ENCODE results near the gene PUM1. TPM values are rescaled to one million over a fixed set of nuclear protein-coding genes. Genes with fewer than 3 reads are reported as not detected.
"Not testable (repeated sequence)": the region's sequence is repeated elsewhere in the genome, so short reads cannot be mapped to it uniquely, and the experiment has no call there.

The PUM1 gene
- total RNA-seq, 1 experiment from 2014 or later = 50.3 TPM

DNA sequence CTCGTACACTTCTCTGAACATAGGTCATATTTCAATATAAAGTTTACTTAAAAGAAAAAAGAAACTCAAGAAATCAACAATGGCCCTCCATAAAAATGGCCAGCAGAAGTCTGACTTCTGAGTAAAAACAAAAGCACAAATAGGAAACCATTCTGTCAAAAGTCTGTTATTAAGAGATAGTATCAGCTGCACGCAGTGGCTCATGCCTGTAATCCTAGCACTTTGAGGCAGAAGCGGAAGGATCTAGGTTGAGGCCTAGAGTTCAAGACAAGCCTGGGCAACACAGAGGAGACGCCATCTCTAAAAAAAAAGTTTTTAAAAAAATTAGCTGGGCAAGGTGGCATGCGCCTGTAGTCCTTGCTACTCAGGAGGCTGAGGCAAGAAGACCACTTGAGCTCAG is 67.3 kb downstream of the PUM1 start:
- DNase-seq (ENCODE audit: low read depth) = no peak

DNA sequence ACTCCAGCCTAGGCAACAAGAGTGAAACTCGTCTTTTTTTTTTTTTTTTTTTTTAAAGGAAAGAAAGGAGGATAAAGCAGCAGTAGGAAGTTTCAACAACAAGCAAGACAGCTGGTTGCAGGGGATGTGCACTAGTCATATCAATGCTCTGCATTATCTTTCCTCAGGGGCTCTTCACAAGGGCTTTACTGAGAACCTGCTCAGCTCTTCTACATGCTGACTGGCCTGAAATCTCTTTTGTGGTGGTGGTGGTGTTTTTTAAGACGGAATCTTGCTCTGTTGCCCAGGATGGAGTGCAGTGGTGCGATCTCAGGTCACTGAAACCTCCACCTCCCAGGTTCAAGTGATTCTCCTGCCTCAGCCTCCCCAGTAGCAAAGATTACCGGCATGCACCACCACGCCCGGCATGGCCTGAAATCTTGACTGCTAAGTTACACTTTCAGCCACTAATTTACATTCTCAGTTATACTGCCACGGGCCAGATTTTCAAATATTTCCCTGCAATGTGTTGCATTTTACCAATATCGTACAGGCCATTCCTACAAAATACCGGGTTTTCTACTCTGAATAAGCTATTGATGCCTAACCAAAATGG is 68.0 kb downstream of the PUM1 start:
- DNase-seq (ENCODE audit: low read depth) = no peak

DNA sequence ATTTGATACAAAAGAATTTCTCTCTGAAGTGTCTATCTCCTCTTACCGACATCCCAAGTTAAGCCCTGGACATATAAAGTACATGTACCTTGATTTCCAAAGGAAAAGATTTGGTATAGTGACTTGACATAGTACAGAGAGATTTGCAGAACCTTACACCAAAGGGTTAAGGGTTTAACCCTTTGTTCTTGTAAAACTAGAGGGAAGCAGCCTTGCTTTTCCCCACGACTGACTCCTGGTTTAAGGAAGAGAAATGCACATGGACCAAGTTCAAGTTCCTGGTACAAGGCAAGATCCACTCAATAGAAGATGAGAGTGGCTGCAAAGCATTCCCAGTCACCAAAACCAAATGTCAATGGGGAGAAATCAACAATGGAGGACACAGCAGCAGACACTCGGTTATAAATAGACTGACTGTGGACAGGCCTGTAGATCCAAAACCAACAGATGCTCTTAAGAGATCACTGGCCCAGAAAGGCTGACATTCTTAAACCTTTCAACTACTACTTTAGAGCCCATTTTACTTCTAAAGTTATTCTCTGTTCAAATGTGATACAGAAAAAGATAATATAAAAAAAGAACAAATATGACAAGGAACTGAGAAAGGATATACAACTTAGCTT is 69.4 kb downstream of the PUM1 start:
- DNase-seq (ENCODE audit: low read depth) = no peak

DNA sequence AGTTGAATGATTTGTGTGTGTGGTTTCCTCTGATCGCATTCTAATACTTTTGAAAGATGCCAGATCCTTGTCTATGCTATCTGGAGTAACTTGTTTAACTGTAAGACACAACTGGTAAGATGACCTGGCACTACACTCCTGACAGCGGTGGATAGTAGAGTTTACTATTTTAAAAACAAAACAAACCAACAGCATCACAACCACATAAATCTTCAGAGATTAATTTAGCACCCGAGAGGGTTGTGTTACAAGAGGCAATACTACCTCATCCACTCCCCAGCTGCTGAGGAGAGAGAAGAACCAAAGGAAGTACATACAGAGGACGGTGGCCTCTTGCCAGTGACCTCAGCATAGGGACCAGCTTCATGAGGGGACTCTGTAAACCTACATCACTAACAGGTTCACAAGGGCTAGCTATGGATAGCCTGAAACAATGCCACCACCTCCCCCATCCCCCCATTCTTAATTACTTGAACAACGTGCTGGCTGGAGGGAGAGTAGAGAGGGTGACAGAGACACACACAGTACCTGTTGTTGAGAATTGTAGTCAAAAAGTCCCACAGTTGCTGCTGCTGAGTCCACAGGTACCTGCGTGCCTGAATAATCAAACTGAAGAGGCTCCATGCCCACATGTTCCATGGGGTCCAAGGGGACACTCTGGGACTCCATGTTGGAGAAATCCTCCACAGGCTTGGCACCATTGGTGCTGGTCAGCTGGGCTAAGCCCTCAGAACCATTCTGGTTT is 73.5 kb downstream of the PUM1 start:
- DNase-seq (ENCODE audit: low read depth) = peak; percentile 31

- DNase-seq (ENCODE audit: low read depth) = no peak
Measured at GRCh38 chr1:30990591-30990990, 74.9 kb downstream of the PUM1 start.

DNA sequence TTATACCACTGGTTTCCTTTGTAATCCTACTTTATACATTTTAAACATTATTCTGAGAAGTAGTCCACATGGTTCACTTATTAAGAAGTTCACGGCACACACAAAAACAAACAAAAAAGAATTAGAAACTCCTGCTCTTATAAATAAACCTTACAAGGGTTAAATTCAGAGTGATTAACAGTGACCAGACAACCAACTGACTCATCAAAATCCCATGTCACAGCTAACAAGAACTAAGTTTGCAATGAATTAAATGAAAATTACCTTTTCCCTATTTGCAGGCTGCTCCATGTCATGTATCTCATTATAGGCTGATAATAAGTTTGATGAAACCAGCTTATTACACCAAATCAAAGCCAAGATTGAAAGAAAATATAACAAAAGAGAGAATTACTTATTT is 77.5 kb downstream of the PUM1 start:
- DNase-seq (ENCODE audit: low read depth) = peak; percentile 34

GRCh38 chr1:30986755-30987154 is 78.8 kb downstream of the PUM1 start:
- no peak for DNase-seq (ENCODE audit: low read depth)

GRCh38 chr1:30984991-30985503 is 80.5 kb downstream of the PUM1 start:
- no peak for DNase-seq (ENCODE audit: low read depth)

GRCh38 chr1:30984165-30984889 is 81.2 kb downstream of the PUM1 start:
- DNase-seq (ENCODE audit: low read depth) = no peak

DNA sequence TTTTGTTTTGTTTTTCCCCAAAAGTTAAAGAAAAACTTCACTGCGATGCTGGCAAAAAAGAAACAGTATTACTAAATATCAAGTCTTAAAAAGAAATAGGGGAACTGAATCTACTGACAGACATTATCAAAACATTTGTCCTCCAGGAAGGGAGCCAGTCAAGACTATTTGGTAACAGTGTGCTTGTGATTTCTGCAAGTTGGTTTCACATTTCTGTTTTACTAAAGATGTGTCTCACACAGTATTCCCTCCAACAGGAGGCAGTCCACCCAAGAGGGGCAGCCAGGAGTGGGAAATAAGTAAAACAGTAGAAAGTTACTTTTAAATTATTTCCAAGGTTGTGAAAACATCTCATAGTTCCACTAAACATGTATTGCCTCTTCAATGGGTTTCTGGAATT is 82.6 kb downstream of the PUM1 start:
- peak; percentile 28 for DNase-seq (ENCODE audit: low read depth)

DNA sequence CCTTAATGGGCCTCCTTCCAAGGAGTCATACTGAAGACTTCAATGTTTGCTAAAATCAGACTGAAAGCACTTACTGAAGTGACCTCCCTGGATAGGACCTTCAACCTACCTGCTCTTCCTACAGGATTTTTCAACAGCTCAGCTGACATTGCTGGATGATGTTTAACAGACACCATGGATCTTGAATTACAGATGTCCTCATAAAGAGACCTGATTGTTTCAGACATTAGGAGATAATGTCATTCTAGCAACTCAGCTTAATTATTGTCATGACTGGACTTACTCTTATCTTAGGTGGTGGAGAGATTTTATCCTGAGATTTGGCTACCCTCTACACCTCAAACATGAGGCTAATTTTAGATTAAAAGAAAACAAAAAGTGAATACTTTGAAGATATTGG is 83.1 kb downstream of the PUM1 start:
- no peak for DNase-seq (ENCODE audit: low read depth)

DNA sequence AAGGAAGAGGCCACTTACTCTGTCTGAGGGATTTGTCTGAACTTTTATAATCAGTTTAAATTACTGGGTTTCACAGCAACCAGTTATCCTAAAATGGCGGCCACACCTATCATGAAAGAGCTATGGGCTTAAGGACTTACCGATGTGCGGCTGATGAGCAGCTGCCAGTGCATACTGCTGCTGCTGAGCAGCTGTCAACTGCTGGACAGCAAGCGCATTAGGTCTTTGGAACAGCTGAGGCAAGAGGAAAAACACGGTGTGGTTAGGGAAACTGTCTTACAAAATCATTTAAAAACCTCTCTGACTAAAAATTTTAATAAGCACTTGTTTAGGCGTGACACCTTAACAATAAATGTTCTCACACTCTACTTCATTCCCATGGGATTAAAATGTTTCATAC is 84.3 kb downstream of the PUM1 start:
- peak; percentile 94 for DNase-seq (ENCODE audit: low read depth)

DNA sequence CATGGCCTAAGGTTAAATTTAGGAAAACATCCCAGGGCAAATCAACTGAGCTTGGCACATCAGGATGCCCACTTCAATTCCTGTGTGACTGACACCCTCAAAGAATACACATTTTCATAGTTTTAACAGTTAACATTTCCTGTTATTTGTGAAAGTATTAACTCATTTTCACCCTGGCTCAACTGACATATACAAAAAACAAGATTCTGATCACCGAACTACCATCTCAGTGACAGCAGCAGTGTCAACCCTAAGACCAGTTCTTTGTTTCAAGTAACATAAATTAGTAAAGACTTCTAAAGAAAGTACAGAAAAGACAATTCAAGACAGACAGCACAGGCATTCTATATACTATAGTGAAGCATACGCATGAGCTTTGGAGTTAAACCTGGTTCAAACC is 88.0 kb downstream of the PUM1 start:
- no peak for DNase-seq (ENCODE audit: low read depth)

DNA sequence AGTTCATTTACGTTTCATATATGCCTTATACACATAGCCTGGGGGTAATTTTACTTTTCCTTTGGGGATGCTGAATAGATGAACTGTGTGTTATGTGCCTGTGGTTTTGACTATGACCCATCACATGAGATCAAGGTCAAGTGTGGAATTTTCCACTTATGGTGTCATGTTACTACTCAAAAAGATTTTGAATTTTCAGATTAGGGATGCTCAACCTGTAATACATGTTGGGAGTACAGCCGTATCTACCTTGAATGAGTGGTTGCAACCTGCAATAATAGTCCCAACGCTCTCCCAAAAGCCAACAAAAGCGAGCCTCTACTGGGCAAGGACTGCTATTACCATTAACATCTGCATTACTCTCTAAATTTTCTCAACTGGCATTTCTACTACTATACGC is 88.4 kb downstream of the PUM1 start:
- DNase-seq (ENCODE audit: low read depth) = peak; percentile 62

DNA sequence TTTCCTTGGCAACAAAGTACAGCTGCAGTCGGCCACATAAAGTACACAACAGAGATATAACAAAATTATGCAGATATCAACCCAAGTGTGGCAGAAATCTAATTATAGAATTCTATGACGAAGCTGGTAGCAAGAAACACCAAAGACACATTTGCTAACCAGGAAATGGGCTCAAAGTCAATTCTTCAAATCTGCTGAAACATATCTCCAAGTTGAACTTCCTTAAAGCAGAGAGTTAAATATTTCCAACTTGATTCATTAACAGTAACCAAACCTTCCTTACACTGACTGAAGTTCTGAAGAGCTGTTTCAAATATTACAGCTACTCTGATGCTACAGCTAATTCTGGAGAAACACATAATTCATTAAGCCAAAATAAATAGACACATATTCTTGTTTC is 89.4 kb downstream of the PUM1 start:
- peak; percentile 59 for DNase-seq (ENCODE audit: low read depth)

DNA sequence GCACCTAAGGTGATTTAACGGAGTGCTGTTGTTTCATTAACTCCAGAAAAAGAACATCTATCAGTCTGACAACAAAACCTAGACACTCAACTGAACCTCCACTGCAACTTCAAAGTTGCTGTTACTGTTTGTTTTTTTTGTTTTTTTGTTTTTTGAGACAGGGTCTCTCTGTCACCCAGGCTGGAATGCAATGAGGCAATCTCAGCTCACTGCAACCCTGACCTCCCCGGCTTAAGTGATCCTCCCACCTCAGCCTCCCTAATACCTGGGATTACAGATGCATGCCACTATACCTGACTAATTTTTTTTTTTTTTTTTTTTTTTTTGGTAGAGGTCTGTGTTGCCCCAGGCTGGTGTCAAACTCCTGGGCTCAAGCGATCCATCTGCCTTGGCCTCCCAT is 90.3 kb downstream of the PUM1 start:
- DNase-seq (ENCODE audit: low read depth) = no peak

GRCh38 chr1:30974536-30974935 is 91.0 kb downstream of the PUM1 start:
- DNase-seq (ENCODE audit: low read depth) = no peak

DNA sequence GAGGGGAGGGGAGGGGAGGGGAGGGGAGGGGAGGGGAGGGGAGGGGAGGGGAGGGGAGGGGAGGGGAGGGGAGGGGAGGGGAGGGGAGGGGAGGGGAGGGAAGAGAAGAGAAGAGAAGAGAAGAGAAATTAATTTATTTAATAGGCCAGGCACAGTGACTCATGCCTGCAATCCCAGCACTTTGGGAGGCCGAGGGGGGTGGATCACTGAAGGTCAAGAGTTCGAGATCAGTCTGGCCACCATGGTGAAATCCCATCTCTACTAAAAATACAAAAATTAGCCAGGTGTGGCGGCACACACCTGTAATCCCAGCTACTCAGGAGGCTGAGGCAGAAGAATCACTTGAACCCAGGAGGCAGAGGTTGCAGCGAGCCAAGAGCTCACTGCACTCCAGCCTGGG is 93.2 kb downstream of the PUM1 start:
- DNase-seq (ENCODE audit: low read depth) = not testable (repeated sequence)

DNA sequence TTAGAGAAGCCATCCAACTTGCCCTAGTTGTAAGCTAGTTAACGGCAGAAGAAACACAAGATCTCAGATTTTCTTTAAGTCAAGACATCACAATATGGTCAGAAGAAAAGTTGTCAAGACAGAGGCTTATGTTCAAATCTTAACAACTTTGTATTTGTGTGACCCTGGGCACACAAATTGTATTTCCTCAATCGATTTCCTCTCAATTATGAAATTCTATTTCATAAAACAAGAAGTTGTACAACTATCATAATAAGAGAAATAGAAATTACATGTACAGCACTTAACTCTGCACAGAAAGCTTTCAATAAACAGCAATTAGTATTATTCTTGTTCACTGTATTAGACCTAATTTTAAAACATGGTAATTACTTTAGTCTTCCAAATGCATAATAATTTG is 94.0 kb downstream of the PUM1 start:
- DNase-seq (ENCODE audit: low read depth) = no peak

- DNase-seq (ENCODE audit: low read depth) = no peak
Measured at GRCh38 chr1:30969903-30970302, 95.6 kb downstream of the PUM1 start.

- DNase-seq (ENCODE audit: low read depth) = no peak
Measured at GRCh38 chr1:30968220-30968971, 97.1 kb downstream of the PUM1 start.

Measured in LHCN-M2 (cell line).